Measurements from ENCODE around the gene PAFAH1B2. TPM values are rescaled to one million over a fixed set of nuclear protein-coding genes. Genes with fewer than 3 reads are reported as not detected.

PAFAH1B2 gene
- total and polyA plus RNA-seq, 10 of the 15 experiments (the other 5 are each of a cell fraction or from before 2014, with no cell fraction given): 17.6 to 64.8 (median 47.6) TPM

DNA sequence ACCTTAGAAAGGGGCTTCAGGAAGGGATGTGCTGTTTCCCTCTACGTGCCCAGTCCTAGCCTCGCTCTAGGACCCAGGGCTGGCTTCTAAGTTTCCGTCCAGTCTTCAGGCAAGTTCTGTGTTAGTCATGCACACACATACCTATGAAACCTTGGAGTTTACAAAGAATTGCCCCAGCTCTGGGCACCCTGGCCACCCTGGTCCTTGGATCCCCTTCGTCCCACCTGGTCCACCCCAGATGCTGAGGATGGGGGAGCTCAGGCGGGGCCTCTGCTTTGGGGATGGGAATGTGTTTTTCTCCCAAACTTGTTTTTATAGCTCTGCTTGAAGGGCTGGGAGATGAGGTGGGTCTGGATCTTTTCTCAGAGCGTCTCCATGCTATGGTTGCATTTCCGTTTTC, 52.9 kb downstream of the PAFAH1B2 start:
- 79% methylated on average over 7 of the region's 7 CpGs for WGBS (ENCODE audit: insufficient coverage, insufficient replicate concordance, low lambda C conversion rate, missing lambda C conversion rate)

More for the DNA sequence above, 52.9 kb downstream of the PAFAH1B2 start:
- FAIRE-seq: no peak
- H3K4me2 ChIP-seq (ENCODE audit: control insufficient read depth, insufficient read depth): no peak overlapping the region
- H4K20me1 ChIP-seq (ENCODE audit: control insufficient read depth, insufficient read depth): no peaks in the 10 kb centered on the region
- intact Hi-C loops (cut with micrococcal nuclease; ENCODE audit: unreplicated experiment) (no loop called here), in situ Hi-C loops (cut with MboI) (no loop called here)
- H3K4me1 ChIP-seq (ENCODE audit: control insufficient read depth, insufficient read depth, low read length): no peaks in the 10 kb centered on the region
- no peak for DNase-seq (ENCODE audit: low read depth, low spot score)
- H3K79me2 ChIP-seq (ENCODE audit: control insufficient read depth, insufficient read depth, low read length): no peaks in the 10 kb centered on the region
- no peak for ATAC-seq
- RAD21 ChIA-PET (ENCODE audit: unreplicated experiment): no interaction called here
- H3K27me3 ChIP-seq (replicated peaks in 1 of 2; ENCODE audit: control insufficient read depth in 2 of 2, insufficient read depth in 2 of 2, low read length in 1 of 2): no peaks in the 10 kb centered on the region
- H3K36me3 ChIP-seq (ENCODE audit: control insufficient read depth in 2 of 2, insufficient read depth in 2 of 2, low read length in 1 of 2): peaks cover 0 to 1% of the 10 kb centered on the region in 2 experiments; a peak in 3 of 4 replicates
- no peak for TF ChIP-seq JUNB (IDR thresholded peaks at IDR 0.05)
- no peak for TF ChIP-seq E4F1 (IDR thresholded peaks at IDR 0.05; ENCODE audit: borderline replicate concordance, partially characterized antibody)
- TF ChIP-seq MEF2A (IDR thresholded peaks at IDR 0.05; ENCODE audit: insufficient read depth, low read depth, low read length): no peak
- no peak for TF ChIP-seq ZNF274 (IDR thresholded peaks at IDR 0.05; ENCODE audit: insufficient read depth, insufficient read length)
- no peak for TF ChIP-seq CBFB (IDR thresholded peaks at IDR 0.05; ENCODE audit: low read depth)
- TF ChIP-seq BACH1 (IDR thresholded peaks at IDR 0.05; ENCODE audit: borderline replicate concordance): no peak
- TF ChIP-seq ZNF24 (IDR thresholded peaks at IDR 0.05): no peak
- no peak for TF ChIP-seq NR2F1 (conservative IDR thresholded peaks at IDR 0.05)
- TF ChIP-seq E2F8 (IDR thresholded peaks at IDR 0.05; ENCODE audit: low read depth, partially characterized antibody): no peak
- TF ChIP-seq, protein P1, sequence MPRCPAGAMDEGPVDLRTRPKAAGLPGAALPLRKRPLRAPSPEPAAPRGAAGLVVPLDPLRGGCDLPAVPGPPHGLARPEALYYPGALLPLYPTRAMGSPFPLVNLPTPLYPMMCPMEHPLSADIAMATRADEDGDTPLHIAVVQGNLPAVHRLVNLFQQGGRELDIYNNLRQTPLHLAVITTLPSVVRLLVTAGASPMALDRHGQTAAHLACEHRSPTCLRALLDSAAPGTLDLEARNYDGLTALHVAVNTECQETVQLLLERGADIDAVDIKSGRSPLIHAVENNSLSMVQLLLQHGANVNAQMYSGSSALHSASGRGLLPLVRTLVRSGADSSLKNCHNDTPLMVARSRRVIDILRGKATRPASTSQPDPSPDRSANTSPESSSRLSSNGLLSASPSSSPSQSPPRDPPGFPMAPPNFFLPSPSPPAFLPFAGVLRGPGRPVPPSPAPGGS (IDR thresholded peaks at IDR 0.05; ENCODE audit: borderline replicate concordance, insufficient read depth, low read depth, low read length, poor library complexity, severe bottlenecking): no peak
- TF ChIP-seq EP300 (IDR thresholded peaks at IDR 0.05; ENCODE audit: borderline replicate concordance in 1 of 2, control insufficient read depth in 1 of 2, low read depth in 2 of 2, low read length in 2 of 2): no peak
- TF ChIP-seq CHD2 (IDR thresholded peaks at IDR 0.05; ENCODE audit: borderline replicate concordance, low read depth, low read length): no peak
- TF ChIP-seq ZNF622 (IDR thresholded peaks at IDR 0.05): no peak
- TF ChIP-seq IKZF2 (IDR thresholded peaks at IDR 0.05): no peak
- no peak for TF ChIP-seq SPI1 (IDR thresholded peaks at IDR 0.05; ENCODE audit: borderline replicate concordance, insufficient read depth, low read depth, low read length)
- TF ChIP-seq DPF2 (IDR thresholded peaks at IDR 0.05): no peak
- TF ChIP-seq, protein P2, sequence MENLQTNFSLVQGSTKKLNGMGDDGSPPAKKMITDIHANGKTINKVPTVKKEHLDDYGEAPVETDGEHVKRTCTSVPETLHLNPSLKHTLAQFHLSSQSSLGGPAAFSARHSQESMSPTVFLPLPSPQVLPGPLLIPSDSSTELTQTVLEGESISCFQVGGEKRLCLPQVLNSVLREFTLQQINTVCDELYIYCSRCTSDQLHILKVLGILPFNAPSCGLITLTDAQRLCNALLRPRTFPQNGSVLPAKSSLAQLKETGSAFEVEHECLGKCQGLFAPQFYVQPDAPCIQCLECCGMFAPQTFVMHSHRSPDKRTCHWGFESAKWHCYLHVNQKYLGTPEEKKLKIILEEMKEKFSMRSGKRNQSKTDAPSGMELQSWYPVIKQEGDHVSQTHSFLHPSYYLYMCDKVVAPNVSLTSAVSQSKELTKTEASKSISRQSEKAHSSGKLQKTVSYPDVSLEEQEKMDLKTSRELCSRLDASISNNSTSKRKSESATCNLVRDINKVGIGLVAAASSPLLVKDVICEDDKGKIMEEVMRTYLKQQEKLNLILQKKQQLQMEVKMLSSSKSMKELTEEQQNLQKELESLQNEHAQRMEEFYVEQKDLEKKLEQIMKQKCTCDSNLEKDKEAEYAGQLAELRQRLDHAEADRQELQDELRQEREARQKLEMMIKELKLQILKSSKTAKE (IDR thresholded peaks at IDR 0.05; ENCODE audit: low read depth, poor library complexity, severe bottlenecking): no peak
- POLR2A ChIA-PET: no interaction called here
- SMC1A ChIA-PET (ENCODE audit: uncharacterized antibody, unreplicated experiment): no interaction called here
- H3K27ac ChIP-seq (ENCODE audit: control insufficient read depth, insufficient read depth): no peak overlapping the region
- H3K4me3 ChIP-seq: no peak overlapping the region
- H3K9ac ChIP-seq (ENCODE audit: control insufficient read depth, insufficient read depth, low read length): no peak overlapping the region
- CTCF ChIA-PET: interaction anchor here (0.8 to 4.0 kb wide), 4 partner anchors 16 to 33 kb away, joined by 4 to 18 read pairs (median 4); no protein-coding TSS in a partner anchor
- no peaks in the 10 kb centered on the region for H3K9me3 ChIP-seq (replicated peaks; ENCODE audit: control insufficient read depth, insufficient read depth, low read length)
- no peak overlapping the region for H2AFZ ChIP-seq (ENCODE audit: control insufficient read depth, low read depth, low read length)
- no TSS peak for BruUV-seq (replicated peaks)
